SK-N-SH (cell line): ENCODE results near the gene CSNK1E. TPM values are rescaled to one million over a fixed set of nuclear protein-coding genes. Genes with fewer than 3 reads are reported as not detected.
A peak's percentile ranks its signal among the peaks of the same experiment; 100 is the strongest.

Experiments
- CTCF ChIA-PET: fragments of 300-600, 350-600 bp; formaldehyde crosslinking; extraction: SDS; loops from one replicate; lab custom pipeline; 2021; lab: Yijun Ruan, JAX
- POLR2A ChIA-PET: fragments of 350-600 bp; sonication (Branson Sonifier 250); formaldehyde crosslinking; extraction: SDS; loops from one replicate; lab custom pipeline; 2020; ENCODE audit warnings: antibody characterized with exemption, inconsistent platforms; lab: Yijun Ruan, JAX
- DNase-seq: peaks from one replicate; pipeline ENCODE4 v3.0.0; 2012
- H2AFZ ChIP-seq: fragments of 200-600 bp; sonication (generic); 2 replicates; pipeline ENCODE4 v1.8.1; 2016; ENCODE audit warnings: antibody characterized with exemption, mild to moderate bottlenecking, low read depth
- H3F3A ChIP-seq: fragments of 200-600 bp; sonication (generic); replicated peaks from 2 replicates; pipeline ENCODE3; 2016; ENCODE audit warnings: antibody characterized with exemption, mild to moderate bottlenecking; ENCODE audit not compliant: insufficient read depth
- H3K27ac ChIP-seq, 2 experiments: fragments of 200-500 bp in 1 of 2; fragments of 200-600 bp in 1 of 2; sonication (Bioruptor generic) in 1 of 2; sonication (generic), shearing (Covaris generic) in 1 of 2; 2 replicates each; pipeline versions ENCODE4 v1.5.1 to v1.6.1; 2014 to 2016; ENCODE audit warnings: low read depth in 2 of 2, inconsistent platforms in 1 of 2, low read length in 1 of 2, mild to moderate bottlenecking in 1 of 2, mixed read lengths in 1 of 2
- H3K27me3 ChIP-seq: fragments of 200-600 bp; sonication (generic), shearing (Covaris generic); 2 replicates; pipeline ENCODE4 v1.6.1; 2016; ENCODE audit warnings: mixed run types; ENCODE audit not compliant: insufficient read depth
- H3K36me3 ChIP-seq, 2 experiments: fragments of 200-500 bp in 1 of 2; fragments of 200-600 bp in 1 of 2; sonication (Bioruptor generic) in 1 of 2; sonication (generic) in 1 of 2; replicated peaks in 1 of 2; 2 replicates each; pipeline versions ENCODE3 to v1.5.1; 2014 to 2016; ENCODE audit warnings: low read length in 1 of 2, mild to moderate bottlenecking in 1 of 2; ENCODE audit not compliant: insufficient read depth in 2 of 2, control insufficient read depth in 1 of 2
- H3K4me1 ChIP-seq, 2 experiments: fragments of 200-500 bp in 1 of 2; fragments of 200-600 bp in 1 of 2; sonication (Bioruptor generic) in 1 of 2; sonication (generic), shearing (Covaris generic) in 1 of 2; 2 replicates each; pipeline versions ENCODE4 v1.5.1 to v1.6.1; 2014 to 2016; ENCODE audit warnings: low read depth in 1 of 2, low read length in 1 of 2, mixed run types in 1 of 2; ENCODE audit not compliant: insufficient read depth in 2 of 2, control insufficient read depth in 1 of 2
- H3K4me2 ChIP-seq: fragments of 200-600 bp; sonication (generic), shearing (Covaris generic); 2 replicates; pipeline ENCODE4 v1.6.1; 2017; ENCODE audit warnings: mixed run types
- H3K4me3 ChIP-seq, 2 experiments: fragments of 200-500 bp in 1 of 2; fragments of 200-600 bp in 1 of 2; sonication (Bioruptor generic) in 1 of 2; sonication (generic), shearing (Covaris generic) in 1 of 2; 2 replicates each; pipeline versions ENCODE4 v1.5.1 to v1.8.1; 2014 to 2016; ENCODE audit warnings: low read depth in 2 of 2, inconsistent platforms in 1 of 2, low read length in 1 of 2, mild to moderate bottlenecking in 1 of 2, mixed read lengths in 1 of 2, moderate library complexity in 1 of 2
- H3K79me2 ChIP-seq: fragments of 200-600 bp; sonication (generic); 2 replicates; pipeline ENCODE4 v1.8.1; 2017; ENCODE audit warnings: mild to moderate bottlenecking; ENCODE audit not compliant: insufficient read depth
- H3K9ac ChIP-seq: fragments of 200-600 bp; sonication (generic); 2 replicates; pipeline ENCODE4 v1.6.1; 2017; ENCODE audit warnings: mixed run types
- H3K9me2 ChIP-seq: fragments of 200-600 bp; sonication (generic); 2 replicates; pipeline ENCODE4 v1.6.1; 2017; ENCODE audit warnings: mixed run types
- H3K9me3 ChIP-seq: fragments of 200-600 bp; sonication (generic); 2 replicates; pipeline ENCODE4 v1.6.1; 2017; ENCODE audit warnings: mixed run types, mild to moderate bottlenecking, moderate library complexity
- H4K20me1 ChIP-seq: fragments of 200-600 bp; sonication (generic); 2 replicates; pipeline ENCODE4 v1.6.1; 2017; ENCODE audit warnings: mild to moderate bottlenecking, mixed run types; ENCODE audit not compliant: insufficient read depth
- ELF1 ChIP-seq: IDR thresholded peaks from 2 replicates; pipeline ENCODE4 v1.4.0; 2012
- EZH2phosphoT487 ChIP-seq: fragments of 200-600 bp; sonication (generic); IDR thresholded peaks from 2 replicates; pipeline ENCODE4 v1.6.1; 2017; ENCODE audit warnings: low read depth, mixed run types, mild to moderate bottlenecking, antibody characterized with exemption, moderate library complexity, borderline replicate concordance
- FOSL2 ChIP-seq: IDR thresholded peaks from 2 replicates; pipeline ENCODE4 v1.4.0; 2012; ENCODE audit warnings: low read depth, mild to moderate bottlenecking, moderate library complexity, borderline replicate concordance
- FOXJ3 ChIP-seq: sonication (generic); formaldehyde crosslinking; IDR thresholded peaks from 2 replicates; pipeline ENCODE4 v1.5.1; 2020; ENCODE audit warnings: mild to moderate bottlenecking, missing genetic modification reagents
- GATA2 ChIP-seq: sonication (generic); formaldehyde crosslinking; IDR thresholded peaks from 2 replicates; pipeline ENCODE4 v1.5.0; 2020; ENCODE audit warnings: mild to moderate bottlenecking, missing genetic modification reagents
- MAX ChIP-seq: IDR thresholded peaks from 2 replicates; pipeline ENCODE4 v1.4.0; 2012; ENCODE audit warnings: low read depth
- MEF2A ChIP-seq: IDR thresholded peaks from 2 replicates; pipeline ENCODE4 v1.4.0; 2012; ENCODE audit warnings: low read depth, borderline replicate concordance
- NRF1 ChIP-seq: IDR thresholded peaks from 2 replicates; pipeline ENCODE4 v1.6.1; 2012; ENCODE audit warnings: low read depth, mild to moderate bottlenecking, low read length
- POLR2AphosphoS5 ChIP-seq: IDR thresholded peaks from 2 replicates; pipeline ENCODE4 v1.6.1; 2012; ENCODE audit warnings: low read depth, low read length
- SIN3A ChIP-seq: IDR thresholded peaks from 2 replicates; pipeline ENCODE4 v1.6.1; 2012; ENCODE audit warnings: low read depth, mild to moderate bottlenecking, low read length, moderate library complexity, borderline replicate concordance
- SMC3 ChIP-seq: IDR thresholded peaks from 2 replicates; pipeline ENCODE4 v1.6.1; 2012; ENCODE audit warnings: low read depth, low read length, improper control_type of control experiment
- TAF1 ChIP-seq: IDR thresholded peaks from 2 replicates; pipeline ENCODE4 v1.6.1; 2012; ENCODE audit warnings: low read depth, mild to moderate bottlenecking, low read length, moderate library complexity, borderline replicate concordance
- TEAD4 ChIP-seq: IDR thresholded peaks from 2 replicates; pipeline ENCODE4 v1.4.0; 2012; ENCODE audit warnings: mild to moderate bottlenecking, borderline replicate concordance; ENCODE audit not compliant: insufficient read depth
- WGBS: methylation state at CpG from one replicate; pipeline ENCODE4 v1.1.6; 2017; ENCODE audit warnings: low lambda C conversion rate; 5-methylcytosine and 5-hydroxymethylcytosine counted together
- polyA plus RNA-seq, 3 experiments: library from polyadenylated mRNA; depleted of rRNA; stranded (reverse); fragments of >200 nt; gene quantifications; 2 replicates each; pipeline ENCODE4 v1.2.3, GENCODE V29; 2012
- TF ChIP-seq, protein P1 (sequence below): IDR thresholded peaks from 2 replicates; pipeline ENCODE4 v1.4.0; 2012; ENCODE audit warnings: low read depth, borderline replicate concordance

Gene CSNK1E
- polyA plus RNA-seq, 1 of the 3 experiments (the other 2 are of a cell fraction), result 130 TPM

- TF ChIP-seq SMC3, result no peak
- TF ChIP-seq TEAD4, result no peak
- TF ChIP-seq FOXJ3 (CRISPR knock-in tag), result no peak
- TF ChIP-seq FOSL2, result no peak
Measured at GRCh38 chr22:38336699-38337098, 19.5 kb upstream of the CSNK1E start (continued).

DNA sequence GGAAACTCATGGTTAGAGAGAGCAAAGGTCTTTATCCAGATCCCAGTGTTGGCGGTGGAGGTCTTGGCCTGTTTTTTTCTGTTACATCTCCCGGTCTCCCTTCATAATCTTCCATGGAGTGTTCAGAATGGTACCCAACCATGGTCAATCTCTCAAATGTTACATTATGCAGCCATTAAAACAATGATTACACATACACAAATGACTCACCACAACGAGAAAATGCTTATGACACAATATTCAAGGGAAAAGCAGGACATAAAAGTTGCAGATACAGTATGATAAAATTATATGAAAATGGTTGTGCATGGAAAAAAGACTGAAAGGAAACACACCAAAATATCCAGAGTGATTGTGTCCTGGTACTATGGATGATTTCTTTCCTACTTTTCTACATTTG is 17.8 kb upstream of the CSNK1E start:
- Histone ChIP-seq H3K36me3 (no peaks in the 10 kb centered on the region), H3F3A (no peaks in the 10 kb centered on the region), H3K9ac (no peak overlapping the region), H3K4me2 (no peak overlapping the region), H3K4me3 (no peak overlapping the region), H3K9me2 (no peaks in the 10 kb centered on the region), H4K20me1 (no peaks in the 10 kb centered on the region), H3K9me3 (no peaks in the 10 kb centered on the region), H3K79me2 (no peaks in the 10 kb centered on the region), H3K27ac (no peak overlapping the region), H3K27me3 (no peaks in the 10 kb centered on the region), H3K4me1 (no peaks in the 10 kb centered on the region; a peak in 1 of 4 replicates), H2AFZ (no peak overlapping the region)
- TF ChIP-seq, protein P1, sequence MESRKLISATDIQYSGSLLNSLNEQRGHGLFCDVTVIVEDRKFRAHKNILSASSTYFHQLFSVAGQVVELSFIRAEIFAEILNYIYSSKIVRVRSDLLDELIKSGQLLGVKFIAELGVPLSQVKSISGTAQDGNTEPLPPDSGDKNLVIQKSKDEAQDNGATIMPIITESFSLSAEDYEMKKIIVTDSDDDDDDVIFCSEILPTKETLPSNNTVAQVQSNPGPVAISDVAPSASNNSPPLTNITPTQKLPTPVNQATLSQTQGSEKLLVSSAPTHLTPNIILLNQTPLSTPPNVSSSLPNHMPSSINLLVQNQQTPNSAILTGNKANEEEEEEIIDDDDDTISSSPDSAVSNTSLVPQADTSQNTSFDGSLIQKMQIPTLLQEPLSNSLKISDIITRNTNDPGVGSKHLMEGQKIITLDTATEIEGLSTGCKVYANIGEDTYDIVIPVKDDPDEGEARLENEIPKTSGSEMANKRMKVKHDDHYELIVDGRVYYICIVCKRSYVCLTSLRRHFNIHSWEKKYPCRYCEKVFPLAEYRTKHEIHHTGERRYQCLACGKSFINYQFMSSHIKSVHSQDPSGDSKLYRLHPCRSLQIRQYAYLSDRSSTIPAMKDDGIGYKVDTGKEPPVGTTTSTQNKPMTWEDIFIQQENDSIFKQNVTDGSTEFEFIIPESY, result no peak
- no peak for TF ChIP-seq FOSL2
- TF ChIP-seq EZH2phosphoT487, result no peak
- TF ChIP-seq GATA2 (CRISPR knock-in tag), result no peak
- no peak for TF ChIP-seq POLR2AphosphoS5
- ChIA-PET POLR2A (no interaction called here), CTCF (no interaction called here)
- no peak for DNase-seq
- 67% methylated on average over 3 of the region's 3 CpGs for WGBS

- WGBS, result 22% methylated on average over 6 of the region's 16 CpGs
- Histone ChIP-seq H3K4me1 (no peaks in the 10 kb centered on the region), H3K4me2 (peak overlapping the region; percentile 74), H3K27ac (peak overlapping the region in 1 of 2 experiments; percentile 84; a peak in 2 of 4 replicates), H3K36me3 (no peaks in the 10 kb centered on the region), H4K20me1 (no peaks in the 10 kb centered on the region), H2AFZ (peak overlapping the region; percentile 82)
- TF ChIP-seq FOSL2 (peak; percentile 19; the same call in 1 of the 2 replicates), MEF2A (no peak), SIN3A (no peak), MAX (peak; percentile 71), NRF1 (no peak), GATA2 (CRISPR knock-in tag) (no peak), ELF1 (peak; percentile 73), SMC3 (no peak), TAF1 (0 out of 2 replicates have a peak, but pooled peaks have one; percentile 37)
- TF ChIP-seq, all 33 proteins: peak for 4
- no peak for DNase-seq
- H3F3A ChIP-seq, result peaks cover 5% of the 10 kb centered on the region
- no peaks in the 10 kb centered on the region for H3K27me3 ChIP-seq
- no peaks in the 10 kb centered on the region for H3K9me2 ChIP-seq
- peak overlapping the region; percentile 70 for H3K9ac ChIP-seq
- H3K4me3 ChIP-seq, result peak overlapping the region in 1 of 2 experiments; percentile 47; a peak in 2 of 4 replicates
- no peaks in the 10 kb centered on the region for H3K79me2 ChIP-seq
- POLR2A ChIA-PET, result no interaction called here
- no peaks in the 10 kb centered on the region for H3K9me3 ChIP-seq
- CTCF ChIA-PET, result no interaction called here
Measured at GRCh38 chr22:38327805-38328204, 10.6 kb upstream of the CSNK1E start.
